ENCODE data around the gene HOOK2.

The HOOK2 gene

DNA sequence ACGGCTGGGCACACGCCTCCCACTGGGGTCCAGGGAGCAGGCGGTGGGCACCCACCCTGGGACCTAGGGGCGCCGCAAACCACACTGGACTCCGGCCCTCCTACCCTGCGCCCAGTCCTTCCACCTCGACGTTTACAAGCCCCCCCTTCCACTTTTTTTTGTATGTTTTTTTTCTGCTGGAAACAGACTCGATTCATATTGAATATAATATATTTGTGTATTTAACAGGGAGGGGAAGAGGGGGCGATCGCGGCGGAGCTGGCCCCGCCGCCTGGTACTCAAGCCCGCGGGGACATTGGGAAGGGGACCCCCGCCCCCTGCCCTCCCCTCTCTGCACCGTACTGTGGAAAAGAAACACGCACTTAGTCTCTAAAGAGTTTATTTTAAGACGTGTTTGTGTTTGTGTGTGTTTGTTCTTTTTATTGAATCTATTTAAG lies 17.5 kb upstream of the HOOK2 start:
- Histone ChIP-seq H3K9me3 (ENCODE audit: severe bottlenecking) (no peaks in the 10 kb centered on the region), H3K36me3 (ENCODE audit: low read depth) (peaks cover 16% of the 10 kb centered on the region), H3K27ac (ENCODE audit: poor library complexity, severe bottlenecking) (peak overlapping the region; percentile 99), H3K4me1 (ENCODE audit: insufficient read depth, poor library complexity, severe bottlenecking) (peaks cover 31% of the 10 kb centered on the region), H3K4me3 (ENCODE audit: severe bottlenecking) (peak overlapping the region; percentile 81), H3K27me3 (ENCODE audit: insufficient read depth, poor library complexity, severe bottlenecking) (no peaks in the 10 kb centered on the region)
- no peak for DNase-seq (ENCODE audit: low spot score)
- no peak for TF ChIP-seq CTCF (IDR thresholded peaks at IDR 0.05; ENCODE audit: poor library complexity, severe bottlenecking)
- ATAC-seq (ENCODE audit: low read depth) = no peak

DNA sequence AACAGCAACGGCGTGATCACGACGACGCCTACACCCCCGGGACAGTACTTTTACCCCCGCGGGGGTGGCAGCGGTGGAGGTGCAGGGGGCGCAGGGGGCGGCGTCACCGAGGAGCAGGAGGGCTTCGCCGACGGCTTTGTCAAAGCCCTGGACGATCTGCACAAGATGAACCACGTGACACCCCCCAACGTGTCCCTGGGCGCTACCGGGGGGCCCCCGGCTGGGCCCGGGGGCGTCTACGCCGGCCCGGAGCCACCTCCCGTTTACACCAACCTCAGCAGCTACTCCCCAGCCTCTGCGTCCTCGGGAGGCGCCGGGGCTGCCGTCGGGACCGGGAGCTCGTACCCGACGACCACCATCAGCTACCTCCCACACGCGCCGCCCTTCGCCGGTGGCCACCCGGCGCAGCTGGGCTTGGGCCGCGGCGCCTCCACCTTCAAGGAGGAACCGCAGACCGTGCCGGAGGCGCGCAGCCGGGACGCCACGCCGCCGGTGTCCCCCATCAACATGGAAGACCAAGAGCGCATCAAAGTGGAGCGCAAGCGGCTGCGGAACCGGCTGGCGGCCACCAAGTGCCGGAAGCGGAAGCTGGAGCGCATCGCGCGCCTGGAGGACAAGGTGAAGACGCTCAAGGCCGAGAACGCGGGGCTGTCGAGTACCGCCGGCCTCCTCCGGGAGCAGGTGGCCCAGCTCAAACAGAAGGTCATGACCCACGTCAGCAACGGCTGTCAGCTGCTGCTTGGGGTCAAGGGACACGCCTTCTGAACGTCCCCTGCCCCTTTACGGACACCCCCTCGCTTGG lies 16.9 kb upstream of the HOOK2 start:
- ATAC-seq (ENCODE audit: low read depth) = no peak
- Histone ChIP-seq H3K27ac (ENCODE audit: poor library complexity, severe bottlenecking) (peak overlapping the region; percentile 99), H3K9me3 (ENCODE audit: severe bottlenecking) (no peaks in the 10 kb centered on the region), H3K4me1 (ENCODE audit: insufficient read depth, poor library complexity, severe bottlenecking) (peaks cover 31% of the 10 kb centered on the region), H3K36me3 (ENCODE audit: low read depth) (peaks cover 16% of the 10 kb centered on the region), H3K27me3 (ENCODE audit: insufficient read depth, poor library complexity, severe bottlenecking) (no peaks in the 10 kb centered on the region), H3K4me3 (ENCODE audit: severe bottlenecking) (peak overlapping the region; percentile 81)
- no peak for DNase-seq (ENCODE audit: low spot score)
- no peak for TF ChIP-seq CTCF (IDR thresholded peaks at IDR 0.05; ENCODE audit: poor library complexity, severe bottlenecking)

DNA sequence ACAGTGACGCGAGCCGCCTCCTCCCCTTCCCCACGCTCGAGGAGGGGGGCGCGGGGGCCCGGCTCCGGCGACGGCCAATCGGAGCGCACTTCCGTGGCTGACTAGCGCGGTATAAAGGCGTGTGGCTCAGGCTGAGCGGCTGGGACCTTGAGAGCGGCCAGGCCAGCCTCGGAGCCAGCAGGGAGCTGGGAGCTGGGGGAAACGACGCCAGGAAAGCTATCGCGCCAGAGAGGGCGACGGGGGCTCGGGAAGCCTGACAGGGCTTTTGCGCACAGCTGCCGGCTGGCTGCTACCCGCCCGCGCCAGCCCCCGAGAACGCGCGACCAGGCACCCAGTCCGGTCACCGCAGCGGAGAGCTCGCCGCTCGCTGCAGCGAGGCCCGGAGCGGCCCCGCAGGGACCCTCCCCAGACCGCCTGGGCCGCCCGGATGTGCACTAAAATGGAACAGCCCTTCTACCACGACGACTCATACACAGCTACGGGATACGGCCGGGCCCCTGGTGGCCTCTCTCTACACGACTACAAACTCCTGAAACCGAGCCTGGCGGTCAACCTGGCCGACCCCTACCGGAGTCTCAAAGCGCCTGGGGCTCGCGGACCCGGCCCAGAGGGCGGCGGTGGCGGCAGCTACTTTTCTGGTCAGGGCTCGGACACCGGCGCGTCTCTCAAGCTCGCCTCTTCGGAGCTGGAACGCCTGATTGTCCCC lies 16.1 kb upstream of the HOOK2 start, which contains the start of gene JUNB:
Gene JUNB, plus strand, starts transcription at position 142 of the 706 bp plus-strand sequence. Its CDS starts 286 bp downstream, at position 428.
- Histone ChIP-seq H3K27me3 (ENCODE audit: insufficient read depth, poor library complexity, severe bottlenecking) (no peaks in the 10 kb centered on the region), H3K36me3 (ENCODE audit: low read depth) (peaks cover 16% of the 10 kb centered on the region), H3K27ac (ENCODE audit: poor library complexity, severe bottlenecking) (peak within 1 kb of the TSS; percentile 99), H3K4me3 (ENCODE audit: severe bottlenecking) (peak within 1 kb of the TSS; percentile 81), H3K9me3 (ENCODE audit: severe bottlenecking) (no peaks in the 10 kb centered on the region), H3K4me1 (ENCODE audit: insufficient read depth, poor library complexity, severe bottlenecking) (peaks cover 37% of the 10 kb centered on the region)
- ATAC-seq (ENCODE audit: low read depth) (peak; percentile 40), DNase-seq (ENCODE audit: low spot score) (peak; percentile 94)
- no peak for TF ChIP-seq CTCF (IDR thresholded peaks at IDR 0.05; ENCODE audit: poor library complexity, severe bottlenecking)

DNA sequence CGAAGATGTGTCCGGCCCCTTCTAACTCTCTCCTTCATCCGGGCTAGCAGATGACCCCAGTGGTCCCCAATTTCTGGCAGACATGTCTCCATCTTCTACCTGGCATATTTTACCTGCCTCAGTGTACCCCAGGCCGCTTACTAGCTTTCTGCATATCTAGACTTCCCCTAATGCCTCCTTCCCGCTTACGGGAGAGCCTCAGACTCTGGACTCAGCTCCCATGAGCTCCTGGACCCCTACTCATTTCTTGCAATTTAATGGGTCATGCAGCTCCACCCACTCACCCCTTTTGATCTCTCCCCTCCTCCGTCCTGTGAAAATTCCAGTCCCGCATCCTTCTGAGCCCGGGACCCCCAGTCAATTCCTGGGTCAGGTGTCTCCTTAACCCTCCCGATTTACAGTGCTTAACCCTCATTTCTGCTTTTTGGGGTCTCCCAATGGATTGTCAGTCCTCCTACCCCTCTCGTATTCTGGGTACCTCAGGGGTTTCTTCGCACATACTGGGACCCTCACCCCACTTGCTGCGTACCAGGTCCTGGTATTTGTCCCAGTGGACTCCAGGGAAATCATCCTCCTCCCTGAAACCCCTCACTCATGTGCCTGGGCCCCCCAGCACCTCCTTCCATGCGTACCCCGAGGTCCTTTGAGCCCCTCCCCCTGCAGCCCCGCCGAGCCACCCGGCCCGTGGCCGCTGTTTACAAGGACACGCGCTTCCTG lies 15.4 kb upstream of the HOOK2 start:
- ATAC-seq (ENCODE audit: low read depth) (no peak), DNase-seq (ENCODE audit: low spot score) (no peak)
- Histone ChIP-seq H3K4me1 (ENCODE audit: insufficient read depth, poor library complexity, severe bottlenecking) (peaks cover 38% of the 10 kb centered on the region), H3K27ac (ENCODE audit: poor library complexity, severe bottlenecking) (peak overlapping the region; percentile 99), H3K36me3 (ENCODE audit: low read depth) (peaks cover 16% of the 10 kb centered on the region), H3K27me3 (ENCODE audit: insufficient read depth, poor library complexity, severe bottlenecking) (no peaks in the 10 kb centered on the region), H3K4me3 (ENCODE audit: severe bottlenecking) (peak overlapping the region; percentile 81), H3K9me3 (ENCODE audit: severe bottlenecking) (no peaks in the 10 kb centered on the region)
- no peak for TF ChIP-seq CTCF (IDR thresholded peaks at IDR 0.05; ENCODE audit: poor library complexity, severe bottlenecking)

Measured in RWPE2 (cell line).